Thyroid gland (tissue), 4 donors: Measurements from ENCODE around the gene WNT7B.

Experiments used
- POLR2A ChIP-seq, 2 donors: fragments of 450-650 bp; IDR thresholded peaks; one replicate each; pipeline ENCODE4 v1.6.1; 2017; ENCODE audit warnings: antibody characterized with exemption in 2 of 2, mild to moderate bottlenecking in 2 of 2, moderate library complexity in 1 of 2
- TF ChIP-seq, protein P1 (sequence below), 6 experiments: fragments of 200-600 bp in 3 of 6; fragments of 450-650 bp in 3 of 6; sonication (generic) in 3 of 6; IDR thresholded peaks; one replicate each; pipeline ENCODE4 v1.5.1; 2016 to 2019; ENCODE audit warnings: antibody characterized with exemption in 6 of 6, mild to moderate bottlenecking in 2 of 6, inconsistent platforms in 1 of 6, moderate library complexity in 1 of 6

DNA sequence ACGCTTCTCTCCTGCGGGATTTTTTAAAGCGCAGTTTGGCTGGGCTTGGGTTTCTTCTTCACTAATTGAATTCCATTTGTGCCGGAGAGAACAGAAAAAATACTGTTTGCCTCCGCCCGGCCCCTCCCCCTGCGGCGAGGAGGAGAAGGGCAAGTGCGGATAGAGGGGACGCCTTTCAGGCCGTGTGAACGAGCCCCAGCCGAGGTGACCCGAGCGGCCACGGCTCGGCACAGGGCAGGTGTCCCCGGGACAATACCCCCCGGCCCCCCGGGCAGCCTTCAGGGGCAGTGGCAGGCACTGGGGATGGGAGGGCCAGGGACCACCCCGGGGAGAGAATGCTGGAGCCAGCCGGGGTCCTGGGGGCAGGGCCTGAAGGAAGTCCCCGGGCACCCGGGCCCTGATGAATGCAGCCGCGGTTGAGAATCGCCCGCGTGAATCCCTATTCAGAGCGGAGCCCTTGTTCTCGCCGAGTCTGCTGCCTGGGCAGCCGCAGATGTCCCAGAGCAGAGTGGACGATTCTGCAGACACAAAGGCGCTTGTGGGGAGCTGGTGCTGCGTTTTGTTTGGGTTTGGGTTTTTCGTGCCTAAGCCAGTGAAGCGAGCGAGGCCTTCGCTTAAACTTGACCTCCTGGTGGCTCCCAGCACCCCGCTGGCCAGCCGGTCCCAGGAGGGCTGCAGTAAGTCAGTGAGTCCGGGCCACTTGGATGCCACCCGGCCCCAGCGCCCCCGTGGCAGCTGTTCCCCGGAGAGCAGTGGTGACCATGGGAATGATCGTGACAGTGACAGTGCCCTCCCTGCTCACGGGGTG, 96.0 kb downstream of the WNT7B start:
- TF ChIP-seq, protein P1, sequence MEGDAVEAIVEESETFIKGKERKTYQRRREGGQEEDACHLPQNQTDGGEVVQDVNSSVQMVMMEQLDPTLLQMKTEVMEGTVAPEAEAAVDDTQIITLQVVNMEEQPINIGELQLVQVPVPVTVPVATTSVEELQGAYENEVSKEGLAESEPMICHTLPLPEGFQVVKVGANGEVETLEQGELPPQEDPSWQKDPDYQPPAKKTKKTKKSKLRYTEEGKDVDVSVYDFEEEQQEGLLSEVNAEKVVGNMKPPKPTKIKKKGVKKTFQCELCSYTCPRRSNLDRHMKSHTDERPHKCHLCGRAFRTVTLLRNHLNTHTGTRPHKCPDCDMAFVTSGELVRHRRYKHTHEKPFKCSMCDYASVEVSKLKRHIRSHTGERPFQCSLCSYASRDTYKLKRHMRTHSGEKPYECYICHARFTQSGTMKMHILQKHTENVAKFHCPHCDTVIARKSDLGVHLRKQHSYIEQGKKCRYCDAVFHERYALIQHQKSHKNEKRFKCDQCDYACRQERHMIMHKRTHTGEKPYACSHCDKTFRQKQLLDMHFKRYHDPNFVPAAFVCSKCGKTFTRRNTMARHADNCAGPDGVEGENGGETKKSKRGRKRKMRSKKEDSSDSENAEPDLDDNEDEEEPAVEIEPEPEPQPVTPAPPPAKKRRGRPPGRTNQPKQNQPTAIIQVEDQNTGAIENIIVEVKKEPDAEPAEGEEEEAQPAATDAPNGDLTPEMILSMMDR (IDR thresholded peaks at IDR 0.05) = no peak
- TF ChIP-seq POLR2A (IDR thresholded peaks at IDR 0.05) = no peak
